Tibial nerve (tissue), 3 donors: ENCODE results near the gene IGF2R.

Experiments
- POLR2A ChIP-seq, 2 donors: fragments of 450-650 bp; IDR thresholded peaks; one replicate each; pipeline ENCODE4 v1.6.1; 2017; ENCODE audit warnings: antibody characterized with exemption in 2 of 2, mild to moderate bottlenecking in 2 of 2, moderate library complexity in 2 of 2
- TF ChIP-seq, protein P1 (sequence below), 5 experiments: fragments of 200-600 bp in 3 of 5; fragments of 450-650 bp in 2 of 5; sonication (generic) in 3 of 5; IDR thresholded peaks; one replicate each; pipeline ENCODE4 v1.5.1; 2016 to 2019; ENCODE audit warnings: antibody characterized with exemption in 5 of 5, mild to moderate bottlenecking in 3 of 5, moderate library complexity in 2 of 5

DNA sequence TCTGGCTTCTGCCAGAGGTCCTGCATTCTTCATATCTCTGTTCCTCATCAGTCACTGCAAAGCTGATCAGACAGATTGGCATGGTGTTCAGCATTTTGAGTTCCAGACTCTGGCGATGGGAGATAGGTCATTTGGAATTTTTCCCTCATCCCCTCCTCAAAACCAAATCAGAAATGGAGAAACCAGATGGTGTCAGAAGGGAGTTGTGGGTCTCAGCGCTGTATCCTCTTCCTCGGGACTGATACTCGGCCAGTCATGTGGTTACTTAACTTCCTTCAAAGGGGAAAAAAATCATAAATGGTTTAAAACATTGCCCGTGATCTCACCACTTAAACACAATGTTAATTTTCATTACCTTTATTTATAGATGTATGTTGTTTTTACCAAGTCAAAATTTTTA is 75.8 kb downstream of the IGF2R start:
- no peak for TF ChIP-seq POLR2A (IDR thresholded peaks at IDR 0.05)
- TF ChIP-seq, protein P1, sequence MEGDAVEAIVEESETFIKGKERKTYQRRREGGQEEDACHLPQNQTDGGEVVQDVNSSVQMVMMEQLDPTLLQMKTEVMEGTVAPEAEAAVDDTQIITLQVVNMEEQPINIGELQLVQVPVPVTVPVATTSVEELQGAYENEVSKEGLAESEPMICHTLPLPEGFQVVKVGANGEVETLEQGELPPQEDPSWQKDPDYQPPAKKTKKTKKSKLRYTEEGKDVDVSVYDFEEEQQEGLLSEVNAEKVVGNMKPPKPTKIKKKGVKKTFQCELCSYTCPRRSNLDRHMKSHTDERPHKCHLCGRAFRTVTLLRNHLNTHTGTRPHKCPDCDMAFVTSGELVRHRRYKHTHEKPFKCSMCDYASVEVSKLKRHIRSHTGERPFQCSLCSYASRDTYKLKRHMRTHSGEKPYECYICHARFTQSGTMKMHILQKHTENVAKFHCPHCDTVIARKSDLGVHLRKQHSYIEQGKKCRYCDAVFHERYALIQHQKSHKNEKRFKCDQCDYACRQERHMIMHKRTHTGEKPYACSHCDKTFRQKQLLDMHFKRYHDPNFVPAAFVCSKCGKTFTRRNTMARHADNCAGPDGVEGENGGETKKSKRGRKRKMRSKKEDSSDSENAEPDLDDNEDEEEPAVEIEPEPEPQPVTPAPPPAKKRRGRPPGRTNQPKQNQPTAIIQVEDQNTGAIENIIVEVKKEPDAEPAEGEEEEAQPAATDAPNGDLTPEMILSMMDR (IDR thresholded peaks at IDR 0.05), result no peak
